GM12878 (cell line): ENCODE results near the gene TIGAR. TPM values are rescaled to one million over a fixed set of nuclear protein-coding genes. Genes with fewer than 3 reads are reported as not detected.

Source experiments
- ATAC-seq: fragments of 200-7000 bp; cut with Tn5 transposase; 3 replicates; pipeline ENCODE4 v1.9.1; 2020; ENCODE audit warnings: mild to moderate bottlenecking, moderate library complexity
- BruUV-seq: library from RNA; stranded (reverse); fragments of 400-500 nt; replicated peaks from 2 replicates; lab custom pipeline; 2021; lab: Mats Ljungman, UMichigan
- CTCF ChIA-PET: fragments of 300-600 bp; sonication (Branson Sonifier 250); formaldehyde crosslinking; extraction: SDS; loops from one replicate; lab custom pipeline; 2021; ENCODE audit warnings: inconsistent platforms; lab: Yijun Ruan, JAX
- POLR2A ChIA-PET: fragments of 350-600 bp; formaldehyde crosslinking; extraction: SDS; loops from one replicate; lab custom pipeline; 2021; ENCODE audit warnings: inconsistent platforms; lab: Charles Lee
- RAD21 ChIA-PET: fragments of 300-600 bp; sonication (Branson Sonifier 250); formaldehyde crosslinking; loops from one replicate; lab custom pipeline; 2023; ENCODE audit warnings: antibody characterized with exemption; ENCODE audit not compliant: unreplicated experiment; lab: Charles Lee
- SMC1A ChIA-PET: fragments of 300-600 bp; sonication (Branson Sonifier 250); formaldehyde crosslinking; loops from one replicate; lab custom pipeline; 2023; ENCODE audit not compliant: unreplicated experiment, uncharacterized antibody; lab: Charles Lee
- DNase-seq: peaks from one replicate; pipeline ENCODE4 v3.0.0-alpha.2; 2011; ENCODE audit warnings: low read depth, low spot score
- FAIRE-seq: peaks from 3 replicates; lab custom pipeline; 2011; peaks lifted over from hg19 to GRCh38; lab: Jason Lieb, UNC
- H2AFZ ChIP-seq: 2 replicates; pipeline ENCODE4 v1.6.0; 2011; ENCODE audit warnings: low read depth, low read length, control low read depth; ENCODE audit not compliant: control insufficient read depth
- H3K27ac ChIP-seq: 2 replicates; pipeline ENCODE4 v1.5.1; 2011; ENCODE audit warnings: control low read depth; ENCODE audit not compliant: control insufficient read depth, insufficient read depth
- H3K27me3 ChIP-seq, 2 experiments: replicated peaks in 1 of 2; 2 replicates each; pipeline versions ENCODE4 v1.6.0 to v1.6.1; 2011; ENCODE audit warnings: low read length in 1 of 2; ENCODE audit not compliant: control insufficient read depth in 2 of 2, insufficient read depth in 2 of 2
- H3K36me3 ChIP-seq, 2 experiments: 2 replicates each; pipeline ENCODE4 v1.5.1; 2011; ENCODE audit warnings: low read length in 1 of 2; ENCODE audit not compliant: control insufficient read depth in 2 of 2, insufficient read depth in 2 of 2
- H3K4me1 ChIP-seq: 2 replicates; pipeline ENCODE4 v1.6.1; 2011; ENCODE audit warnings: mild to moderate bottlenecking, low read length, moderate library complexity, mixed read lengths; ENCODE audit not compliant: control insufficient read depth, insufficient read depth
- H3K4me2 ChIP-seq: 2 replicates; pipeline ENCODE4 v1.6.0; 2011; ENCODE audit warnings: control low read depth; ENCODE audit not compliant: control insufficient read depth, insufficient read depth
- H3K4me3 ChIP-seq: fragments of 200-600 bp; sonication (generic); 2 replicates; pipeline ENCODE4 v1.5.1; 2016
- H3K79me2 ChIP-seq: 2 replicates; pipeline ENCODE4 v1.6.0; 2011; ENCODE audit warnings: low read length; ENCODE audit not compliant: control insufficient read depth, insufficient read depth
- H3K9ac ChIP-seq: 2 replicates; pipeline ENCODE4 v1.8.0; 2011; ENCODE audit warnings: low read length, control low read depth, mixed read lengths; ENCODE audit not compliant: control insufficient read depth, insufficient read depth
- H3K9me3 ChIP-seq: replicated peaks from 3 replicates; pipeline ENCODE4 v1.5.1; 2011; ENCODE audit warnings: mild to moderate bottlenecking, low read length; ENCODE audit not compliant: control insufficient read depth, insufficient read depth
- H4K20me1 ChIP-seq: 2 replicates; pipeline ENCODE4 v1.6.0; 2011; ENCODE audit not compliant: control insufficient read depth, insufficient read depth
- CTCF ChIP-seq, 3 experiments: IDR thresholded peaks in 2 of 3; conservative IDR thresholded peaks in 1 of 3; 2 replicates each; pipeline ENCODE4 v1.5.1; 2011; ENCODE audit warnings: low read depth in 3 of 3, low read length in 3 of 3, mild to moderate bottlenecking in 3 of 3, control low read depth in 2 of 3, moderate library complexity in 2 of 3, inconsistent platforms in 1 of 3, mixed read lengths in 1 of 3; ENCODE audit not compliant: control insufficient read depth in 2 of 3, insufficient read depth in 1 of 3; ENCODE audit errors: extremely low read depth in 1 of 3
- NFYB ChIP-seq: IDR thresholded peaks from 2 replicates; pipeline ENCODE4 v1.6.1; 2011; ENCODE audit warnings: low read depth, mild to moderate bottlenecking, low read length, improper control_type of control experiment, moderate library complexity; ENCODE audit not compliant: insufficient read depth
- RAD21 ChIP-seq: IDR thresholded peaks from 2 replicates; pipeline ENCODE4 v1.6.1; 2011; ENCODE audit warnings: mild to moderate bottlenecking, low read depth, low read length, moderate library complexity; ENCODE audit not compliant: insufficient read depth
- WGBS: methylation state at CpG from one replicate; pipeline ENCODE4 v1.1.6; 2016; ENCODE audit warnings: low lambda C conversion rate; ENCODE audit not compliant: insufficient replicate concordance, insufficient coverage; ENCODE audit errors: missing lambda C conversion rate; 5-methylcytosine and 5-hydroxymethylcytosine counted together
- in situ Hi-C: fragments of 300-500 bp; cut with MboI; formaldehyde crosslinking; loops from 9 replicates; pipeline ENCODE4 v1.14.3; 2018; ENCODE audit warnings: mixed read lengths
- intact Hi-C: fragments of 100-400 bp; cut with micrococcal nuclease; formaldehyde crosslinking; loops from one replicate; pipeline ENCODE4 v1.14.2; 2022; ENCODE audit not compliant: unreplicated experiment
- polyA plus RNA-seq, 11 experiments: library from polyadenylated mRNA; depleted of rRNA in 4 of 11; unstranded in 6 of 11; stranded (reverse) in 5 of 11; fragments of >200 nt; fragmentation: Nextera tagmentation in 4 of 11; fragmentation: Illumina TruSeq in 1 of 11; extraction: Ambion mirVana in 4 of 11; extraction: Trizol in 1 of 11; gene quantifications; 1 replicate in 1 of 11; 2 replicates in 10 of 11; pipeline versions ENCODE4 v1.2.1 to v1.2.3, GENCODE V29; 2011 to 2016; ENCODE audit warnings: inconsistent platforms in 2 of 11, missing spikeins in 2 of 11, low read depth in 1 of 11
- total RNA-seq, 4 experiments: library from RNA; depleted of rRNA in 3 of 4; stranded (reverse); fragments of >200 nt in 3 of 4; fragmentation: Illumina TruSeq in 1 of 4; extraction: Trizol in 1 of 4; gene quantifications; 2 replicates each; pipeline versions ENCODE4 v1.2.1 to v1.2.3, GENCODE V29; 2013 to 2021

Gene TIGAR
- total and polyA plus RNA-seq, 10 of the 15 experiments (the other 5 are each of a cell fraction or from before 2014, with no cell fraction given), result 7.6 to 45.7 (median 16.5) TPM

- intact Hi-C loops, result no loop called here
- CTCF ChIA-PET, result interaction anchor here (0.6 to 1.0 kb wide), 2 partner anchors 13 to 144 kb away, joined by 3 to 4 read pairs; no protein-coding TSS in a partner anchor
Observed at GRCh38 chr12:4383304-4383865, 62.4 kb downstream of the TIGAR start.

More at GRCh38 chr12:4383304-4383865, 62.4 kb downstream of the TIGAR start:
- H3K4me2 ChIP-seq, result no peak overlapping the region
- H3K27me3 ChIP-seq, result peaks cover 0 to 2% of the 10 kb centered on the region in 2 experiments; a peak in 2 of 4 replicates
- no peak for DNase-seq
- no peaks in the 10 kb centered on the region for H4K20me1 ChIP-seq
- in situ Hi-C loops, result no loop called here
- no peak overlapping the region for H3K4me3 ChIP-seq
- no peaks in the 10 kb centered on the region; the same call in 2 of the 3 replicates for H3K9me3 ChIP-seq
- no peaks in the 10 kb centered on the region for H3K36me3 ChIP-seq
- H3K27ac ChIP-seq, result no peak overlapping the region
- BruUV-seq, result no TSS peak
- SMC1A ChIA-PET, result no interaction called here
- TF ChIP-seq NFYB (no peak), CTCF (IDR thresholded peaks at IDR 0.05 in 2 of 3, conservative IDR thresholded peaks at IDR 0.05 in 1 of 3; ENCODE audit: control insufficient read depth in 2 of 3, extremely low read depth in 1 of 3, insufficient read depth in 1 of 3, low read depth in 3 of 3, low read length in 3 of 3) (peak; percentile 19 to 29 (median 25); a peak in 3 of 6 replicates), RAD21 (peak; percentile 39; the same call in 1 of the 2 replicates)
- TF ChIP-seq, all 136 proteins: peak for 2
- FAIRE-seq (no peak), ATAC-seq (peak; percentile 75)
- no peak overlapping the region for H3K9ac ChIP-seq
- H3K79me2 ChIP-seq, result no peaks in the 10 kb centered on the region
- no peaks in the 10 kb centered on the region for H3K4me1 ChIP-seq
- RAD21 ChIA-PET, result no interaction called here
- 52% methylated on average over 8 of the region's 8 CpGs for WGBS
- POLR2A ChIA-PET, result no interaction called here
- H2AFZ ChIP-seq, result no peak overlapping the region
